CD4-positive, CD25-positive, alpha-beta regulatory T cell (primary cell): ENCODE data around the gene GOSR1. TPM values are rescaled to one million over a fixed set of nuclear protein-coding genes. Genes with fewer than 3 reads are reported as not detected.

Experiments used
- ATAC-seq, 2 donors: fragments of 150-1000 bp; cut with Tn5 transposase; one replicate each; pipeline ENCODE4 v1.10.0; 2021; ENCODE audit warnings: low read depth in 2 of 2, moderate number of reproducible peaks in 2 of 2, moderate library complexity in 1 of 2
- DNase-seq, 3 donors: peaks; one replicate each; pipeline versions ENCODE4 v3.0.0 to v3.0.0-alpha.2; 2012 to 2022; ENCODE audit warnings: mixed read lengths in 1 of 3
- H3K27ac ChIP-seq: one replicate; pipeline ENCODE4 v1.7.0; 2013; ENCODE audit warnings: mild to moderate bottlenecking, low read length; ENCODE audit not compliant: insufficient read depth, poor library complexity, severe bottlenecking
- H3K27me3 ChIP-seq: one replicate; pipeline ENCODE4 v1.7.0; 2013; ENCODE audit warnings: low read length; ENCODE audit not compliant: control insufficient read depth, insufficient read depth
- H3K36me3 ChIP-seq: one replicate; pipeline ENCODE4 v1.7.0; 2013; ENCODE audit warnings: mild to moderate bottlenecking, low read length, moderate library complexity; ENCODE audit not compliant: control insufficient read depth, insufficient read depth
- H3K4me1 ChIP-seq: 2 replicates; pipeline ENCODE4 v1.7.0; 2013; ENCODE audit warnings: mild to moderate bottlenecking, low read length; ENCODE audit not compliant: insufficient read depth, control insufficient read depth, poor library complexity, severe bottlenecking
- H3K4me3 ChIP-seq: one replicate; pipeline ENCODE4 v1.7.0; 2013; ENCODE audit warnings: low read depth, mild to moderate bottlenecking, low read length, moderate library complexity
- H3K9me3 ChIP-seq, 2 experiments: 1 replicate in 1 of 2; 2 replicates in 1 of 2; pipeline ENCODE4 v1.7.0; 2013; ENCODE audit warnings: low read length in 2 of 2, mild to moderate bottlenecking in 1 of 2, moderate library complexity in 1 of 2; ENCODE audit not compliant: control insufficient read depth in 2 of 2
- H3K27ac Mint-ChIP-seq, 3 donors: one replicate each; pipeline ENCODE4 v1.8.0; 2020 to 2022; ENCODE audit warnings: mild to moderate bottlenecking in 3 of 3, mixed read lengths in 3 of 3, moderate library complexity in 2 of 3
- H3K27me3 Mint-ChIP-seq: one replicate; pipeline ENCODE4 v1.8.0; 2022; ENCODE audit warnings: mild to moderate bottlenecking, mixed read lengths
- H3K36me3 Mint-ChIP-seq: one replicate; pipeline ENCODE4 v1.8.0; 2020; ENCODE audit warnings: mixed read lengths
- H3K4me1 Mint-ChIP-seq, 4 donors: one replicate each; pipeline ENCODE4 v1.8.0; 2020 to 2022; ENCODE audit warnings: mixed read lengths in 4 of 4, mild to moderate bottlenecking in 1 of 4
- H3K4me3 Mint-ChIP-seq, 4 donors: one replicate each; pipeline ENCODE4 v1.8.0; 2020 to 2022; ENCODE audit warnings: mild to moderate bottlenecking in 4 of 4, mixed read lengths in 4 of 4, moderate library complexity in 3 of 4
- H3K9me3 Mint-ChIP-seq, 7 donors: one replicate each; pipeline ENCODE4 v1.8.0; 2020 to 2022; ENCODE audit warnings: mixed read lengths in 7 of 7, mild to moderate bottlenecking in 3 of 7, moderate library complexity in 2 of 7
- polyA plus RNA-seq, 4 donors: library from polyadenylated mRNA; unstranded; fragments of 300-500 nt; fragmentation: Illumina TruSeq; gene quantifications; one replicate each; pipeline ENCODE4 v1.2.3, GENCODE V29; 2021
- total RNA-seq: library from RNA; stranded (reverse); gene quantifications from one replicate; pipeline ENCODE4 v1.2.3, GENCODE V29; 2022

GOSR1 gene
- total and polyA plus RNA-seq, 5 donors from 2014 or later = 42.8 to 71.4 (median 51.1) TPM

DNA sequence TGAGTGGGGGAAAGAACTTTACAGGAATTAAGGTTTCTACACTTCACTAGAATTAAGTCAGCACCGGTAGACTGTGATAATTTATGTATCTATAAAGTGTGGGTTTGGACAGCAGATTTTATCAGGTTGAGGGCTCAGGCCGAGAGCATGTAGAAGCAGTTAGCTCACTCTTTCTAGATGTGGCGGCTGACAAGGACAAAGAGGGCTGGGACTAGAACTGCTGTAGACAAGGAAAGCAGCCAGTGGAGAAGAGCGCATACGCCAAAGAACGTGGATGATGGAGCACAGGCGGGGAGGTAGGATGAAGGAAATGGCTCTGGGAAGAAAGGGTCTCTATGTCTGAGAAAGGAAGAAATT lies 504 bp upstream of the GOSR1 start:
- peak; percentile 3 to 6 for ATAC-seq
- Mint-ChIP-seq H3K4me3 (peak overlapping the region; percentile 96 to 99 (median 96)), H3K4me1 (peaks cover 6 to 47% (median 32%) of the 10 kb centered on the region in 4 donors), H3K36me3 (peaks cover 10% of the 10 kb centered on the region), H3K27ac (peak overlapping the region; percentile 96 to 100 (median 99)), H3K27me3 (peaks cover 18% of the 10 kb centered on the region), H3K9me3 (peaks cover 0 to 1% (median 0%) of the 10 kb centered on the region in 7 donors)
- Histone ChIP-seq H3K4me3 (peak overlapping the region; percentile 98), H3K9me3 (no peaks in the 10 kb centered on the region), H3K27ac (peak overlapping the region; percentile 96), H3K36me3 (peaks cover 15% of the 10 kb centered on the region), H3K4me1 (peaks cover 22% of the 10 kb centered on the region), H3K27me3 (peaks cover 10% of the 10 kb centered on the region)
- peak in 1 of 3 donors; percentile 5 for DNase-seq

DNA sequence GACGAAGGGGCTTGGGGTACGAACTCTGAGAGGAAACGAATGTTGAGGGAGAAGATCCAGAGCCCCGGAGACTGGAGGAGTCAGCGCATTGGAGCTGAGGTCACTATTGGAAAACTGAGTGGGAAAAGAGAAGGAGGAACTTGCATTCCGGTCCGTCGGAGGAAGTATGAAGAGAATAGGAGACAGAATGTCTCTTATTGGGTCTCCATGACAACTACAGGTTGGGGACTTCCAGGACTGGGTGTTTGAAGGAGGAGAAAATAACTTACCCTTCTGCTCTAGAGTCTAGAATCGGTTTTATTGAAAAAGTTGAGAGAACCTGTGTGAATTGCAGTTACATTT lies 537 bp downstream of the GOSR1 start:
- H3K36me3 ChIP-seq = peaks cover 22% of the 10 kb centered on the region
- Mint-ChIP-seq H3K36me3 (peaks cover 15% of the 10 kb centered on the region), H3K9me3 (peaks cover 0 to 1% (median 0%) of the 10 kb centered on the region in 7 donors), H3K27ac (peak overlapping the region; percentile 96 to 100 (median 99)), H3K4me3 (peak overlapping the region; percentile 96 to 99 (median 96)), H3K4me1 (peaks cover 8 to 49% (median 33%) of the 10 kb centered on the region in 4 donors), H3K27me3 (peaks cover 18% of the 10 kb centered on the region)
- DNase-seq = peak in 2 of 3 donors; percentile 12 to 31
- H3K9me3 ChIP-seq = no peaks in the 10 kb centered on the region
- H3K4me1 ChIP-seq = peaks cover 22% of the 10 kb centered on the region
- no peak for ATAC-seq
- H3K4me3 ChIP-seq = peak overlapping the region; percentile 98
- peak overlapping the region; percentile 96 for H3K27ac ChIP-seq
- H3K27me3 ChIP-seq = peaks cover 4% of the 10 kb centered on the region

DNA sequence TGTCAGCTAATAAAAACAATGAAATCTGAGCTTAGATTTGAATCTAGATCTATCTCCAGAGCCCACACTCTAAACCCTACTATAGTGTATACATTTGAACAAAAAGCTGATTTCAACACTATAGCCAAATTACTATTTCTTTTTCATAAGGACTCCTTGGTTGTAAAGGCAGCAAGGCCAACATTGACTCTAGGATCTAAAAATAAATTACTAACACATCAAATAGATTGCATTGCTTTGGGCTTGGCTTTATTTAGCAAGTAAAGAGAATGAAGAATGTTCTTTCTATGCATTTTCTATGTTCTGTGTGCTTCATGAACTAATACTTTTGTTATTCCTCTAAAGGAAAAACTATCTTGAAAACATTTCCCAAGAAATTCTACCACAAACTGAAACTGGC lies 5.3 kb downstream of the GOSR1 start:
- peaks cover 69% of the 10 kb centered on the region for H3K36me3 ChIP-seq
- Mint-ChIP-seq H3K27ac (no peak overlapping the region), H3K4me3 (peak overlapping the region in 1 of 4 donors; percentile 13), H3K4me1 (peaks cover 20 to 40% (median 27%) of the 10 kb centered on the region in 4 donors), H3K36me3 (peaks cover 43% of the 10 kb centered on the region), H3K9me3 (no peaks in the 10 kb centered on the region), H3K27me3 (no peaks in the 10 kb centered on the region)
- ATAC-seq (no peak), DNase-seq (no peak)
- peaks cover 17% of the 10 kb centered on the region for H3K4me1 ChIP-seq
- H3K27me3 ChIP-seq = no peaks in the 10 kb centered on the region
- no peak overlapping the region for H3K27ac ChIP-seq
- H3K9me3 ChIP-seq = no peaks in the 10 kb centered on the region
- H3K4me3 ChIP-seq = no peak overlapping the region

DNA sequence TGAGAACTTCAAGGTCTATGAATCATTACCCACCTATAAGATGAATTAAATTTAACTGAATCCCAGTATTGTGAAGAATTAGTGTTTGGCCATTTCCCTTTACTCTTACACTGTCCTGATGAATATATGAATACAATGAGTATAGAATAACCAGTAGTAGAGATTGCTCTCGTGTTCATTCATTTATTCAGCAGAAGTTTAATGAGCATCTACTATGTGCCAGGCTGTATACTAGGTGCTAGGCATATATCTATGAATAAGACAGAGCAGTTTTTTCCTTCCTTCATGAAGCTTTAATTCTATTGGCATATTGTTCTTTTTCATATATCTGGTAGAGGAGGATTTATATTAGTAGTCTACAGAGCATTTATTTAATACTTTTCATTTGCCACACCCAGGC lies 6.0 kb downstream of the GOSR1 start:
- DNase-seq = no peak
- Histone ChIP-seq H3K27me3 (no peaks in the 10 kb centered on the region), H3K36me3 (peaks cover 73% of the 10 kb centered on the region), H3K9me3 (no peaks in the 10 kb centered on the region), H3K4me1 (peaks cover 13% of the 10 kb centered on the region), H3K4me3 (no peak overlapping the region), H3K27ac (no peak overlapping the region)
- peaks cover 16 to 34% (median 23%) of the 10 kb centered on the region in 4 donors for H3K4me1 Mint-ChIP-seq
- H3K27ac Mint-ChIP-seq = no peak overlapping the region
- ATAC-seq = no peak
- H3K36me3 Mint-ChIP-seq = peaks cover 43% of the 10 kb centered on the region
- no peaks in the 10 kb centered on the region for H3K9me3 Mint-ChIP-seq
- no peaks in the 10 kb centered on the region for H3K27me3 Mint-ChIP-seq
- H3K4me3 Mint-ChIP-seq = no peak overlapping the region

DNA sequence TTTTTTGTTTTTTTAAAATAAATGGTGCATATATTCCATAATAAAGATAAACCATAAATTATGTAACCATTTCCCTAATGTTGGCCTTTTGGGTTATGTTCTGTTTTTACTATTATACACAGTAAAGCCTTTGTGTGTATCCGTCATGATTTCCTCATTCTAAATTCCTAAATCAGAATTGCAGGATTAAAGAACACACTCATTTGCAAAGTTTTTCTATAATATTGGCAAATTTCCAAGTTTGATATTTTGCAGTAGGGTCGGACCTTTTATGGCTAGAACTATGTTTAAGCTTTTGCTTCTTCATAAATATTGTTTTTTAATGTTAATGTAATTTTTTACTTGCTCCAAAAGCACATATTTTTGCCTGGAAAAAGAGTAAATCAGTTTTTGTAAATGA lies 16.6 kb downstream of the GOSR1 start:
- Mint-ChIP-seq H3K9me3 (no peaks in the 10 kb centered on the region), H3K4me1 (peaks cover 0 to 37% (median 6%) of the 10 kb centered on the region in 4 donors), H3K27me3 (no peaks in the 10 kb centered on the region), H3K36me3 (peaks cover 51% of the 10 kb centered on the region), H3K4me3 (no peak overlapping the region), H3K27ac (no peak overlapping the region)
- Histone ChIP-seq H3K4me1 (no peaks in the 10 kb centered on the region), H3K27me3 (no peaks in the 10 kb centered on the region), H3K9me3 (no peaks in the 10 kb centered on the region), H3K36me3 (peaks cover 88% of the 10 kb centered on the region), H3K4me3 (no peak overlapping the region), H3K27ac (no peak overlapping the region)
- no peak for ATAC-seq
- no peak for DNase-seq

DNA sequence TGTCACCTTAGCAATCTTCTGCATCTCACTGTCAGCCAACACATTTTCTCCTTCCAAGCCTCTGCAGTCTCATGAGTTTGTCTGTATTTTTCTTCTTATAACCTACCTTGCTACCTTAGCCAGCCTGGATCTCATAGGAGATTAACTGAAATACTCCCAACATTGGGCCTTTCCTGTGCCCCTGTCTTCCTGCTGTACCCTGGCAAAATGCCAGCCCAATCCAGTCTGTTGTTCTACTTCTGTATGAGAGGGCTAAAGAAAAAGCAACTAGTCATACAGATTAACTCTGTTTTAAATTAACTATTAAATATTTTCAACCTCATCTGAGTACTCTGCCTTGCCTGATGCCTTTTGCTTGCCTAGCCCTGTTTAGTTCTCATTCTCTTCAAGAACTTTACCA lies 18.4 kb downstream of the GOSR1 start:
- peaks cover 57% of the 10 kb centered on the region for H3K36me3 Mint-ChIP-seq
- peak overlapping the region in 2 of 3 donors; percentile 25 to 71 for H3K27ac Mint-ChIP-seq
- no peak for ATAC-seq
- H3K4me3 Mint-ChIP-seq = no peak overlapping the region
- H3K27me3 Mint-ChIP-seq = no peaks in the 10 kb centered on the region
- H3K4me1 ChIP-seq = no peaks in the 10 kb centered on the region
- DNase-seq = no peak
- H3K4me1 Mint-ChIP-seq = peaks cover 11 to 42% (median 14%) of the 10 kb centered on the region in 4 donors
- no peaks in the 10 kb centered on the region for H3K9me3 Mint-ChIP-seq
- H3K27me3 ChIP-seq = no peaks in the 10 kb centered on the region
- no peaks in the 10 kb centered on the region for H3K9me3 ChIP-seq
- no peak overlapping the region for H3K27ac ChIP-seq
- no peak overlapping the region for H3K4me3 ChIP-seq
- peaks cover 80% of the 10 kb centered on the region for H3K36me3 ChIP-seq

DNA sequence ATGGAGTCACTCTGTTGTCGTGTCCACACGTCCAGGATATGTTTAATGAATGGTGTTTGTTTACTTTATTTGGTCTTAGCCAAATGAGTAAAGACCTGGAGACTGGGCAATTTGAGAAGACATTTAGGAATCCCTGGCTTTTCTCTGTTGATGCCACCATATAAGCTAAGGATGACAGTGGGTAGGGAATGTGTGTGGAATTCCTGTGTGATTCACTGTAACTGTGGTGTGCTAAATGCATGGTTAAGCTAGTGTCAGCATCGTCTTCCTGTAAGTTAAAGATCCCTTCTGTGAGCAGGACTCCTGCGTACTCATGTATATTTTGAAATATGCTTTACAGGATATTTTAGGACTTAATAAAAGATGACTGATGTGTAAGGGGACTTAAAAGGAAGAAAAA lies 26.4 kb downstream of the GOSR1 start:
- Histone ChIP-seq H3K4me3 (no peak overlapping the region), H3K4me1 (peaks cover 9% of the 10 kb centered on the region), H3K9me3 (no peaks in the 10 kb centered on the region), H3K36me3 (peaks cover 38% of the 10 kb centered on the region), H3K27me3 (no peaks in the 10 kb centered on the region), H3K27ac (no peak overlapping the region)
- no peak for DNase-seq
- Mint-ChIP-seq H3K4me3 (no peak overlapping the region), H3K36me3 (peaks cover 46% of the 10 kb centered on the region), H3K9me3 (no peaks in the 10 kb centered on the region), H3K27me3 (no peaks in the 10 kb centered on the region), H3K4me1 (peaks cover 27 to 48% (median 32%) of the 10 kb centered on the region in 4 donors), H3K27ac (no peak overlapping the region)
- ATAC-seq = no peak

DNA sequence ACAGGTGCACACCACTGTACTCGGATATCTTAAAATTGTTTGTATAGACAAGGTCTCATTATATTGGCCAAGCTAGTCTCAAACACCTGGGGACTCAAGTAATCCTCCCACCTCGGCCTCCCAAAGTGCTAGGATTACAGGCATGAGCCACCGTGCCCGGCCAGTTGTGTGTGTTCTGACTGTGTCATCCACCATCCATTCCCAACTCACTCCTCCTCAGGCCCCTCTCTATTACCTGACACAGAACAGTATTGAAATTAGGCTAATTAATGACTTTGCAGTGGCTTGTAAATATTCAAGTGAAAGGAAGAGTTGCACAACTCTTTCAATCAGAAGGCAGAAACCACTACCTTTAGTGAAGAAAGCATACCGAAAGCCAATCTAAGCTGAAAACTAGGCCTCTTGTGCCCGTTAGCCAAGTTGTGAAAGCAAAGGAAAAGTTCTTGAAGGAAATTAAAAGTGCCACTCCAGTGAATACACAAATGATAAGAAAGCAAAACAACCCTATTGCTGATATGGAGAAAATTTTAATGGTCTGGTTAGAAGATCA lies 28.7 kb downstream of the GOSR1 start:
- Mint-ChIP-seq H3K9me3 (no peaks in the 10 kb centered on the region), H3K27ac (peak overlapping the region; percentile 39 to 85 (median 52)), H3K36me3 (peaks cover 35% of the 10 kb centered on the region), H3K27me3 (no peaks in the 10 kb centered on the region), H3K4me3 (peak overlapping the region in 3 of 4 donors; percentile 7 to 81 (median 36)), H3K4me1 (peaks cover 19 to 38% (median 24%) of the 10 kb centered on the region in 4 donors)
- no peak for DNase-seq
- H3K9me3 ChIP-seq = no peaks in the 10 kb centered on the region
- H3K36me3 ChIP-seq = peaks cover 27% of the 10 kb centered on the region
- peak overlapping the region; percentile 28 for H3K4me3 ChIP-seq
- no peaks in the 10 kb centered on the region for H3K27me3 ChIP-seq
- H3K27ac ChIP-seq = no peak overlapping the region
- no peak for ATAC-seq
- H3K4me1 ChIP-seq = peaks cover 9% of the 10 kb centered on the region
